Prostate gland (tissue), 2 donors: ENCODE measurements around the gene ZNF217. TPM values are rescaled to one million over a fixed set of nuclear protein-coding genes. Genes with fewer than 3 reads are reported as not detected.
"Not testable (repeated sequence)": the region's sequence is repeated elsewhere in the genome, so short reads cannot be mapped to it uniquely, and the experiment has no call there.

Source experiments
- DNase-seq: peaks from one replicate; pipeline ENCODE4 v3.0.0-alpha.2; 2019; ENCODE audit warnings: low spot score
- H3K27ac ChIP-seq, 2 donors: fragments of 200-600 bp; sonication (generic); 2 replicates each; pipeline ENCODE4 v1.5.1; 2017 to 2019
- H3K27me3 ChIP-seq: fragments of 200-600 bp; sonication (generic); replicated peaks from 2 replicates; pipeline ENCODE4 v1.5.1; 2019; ENCODE audit not compliant: insufficient read depth
- H3K36me3 ChIP-seq, 2 donors: fragments of 200-600 bp; sonication (generic); 1 replicate in 1 of 2; 2 replicates in 1 of 2; pipeline versions ENCODE4 v1.5.1 to v1.8.1; 2017 to 2019
- H3K4me1 ChIP-seq: fragments of 200-600 bp; sonication (generic); replicated peaks from 2 replicates; pipeline ENCODE4 v1.5.1; 2019
- H3K4me3 ChIP-seq, 2 donors: fragments of 200-600 bp; sonication (generic); 2 replicates each; pipeline ENCODE4 v1.5.1; 2017 to 2019
- H3K9me3 ChIP-seq: fragments of 200-600 bp; sonication (generic); 2 replicates; pipeline ENCODE4 v1.5.1; 2017
- POLR2A ChIP-seq: fragments of 450-650 bp; IDR thresholded peaks from one replicate; pipeline ENCODE4 v1.6.1; 2016; ENCODE audit warnings: antibody characterized with exemption, mild to moderate bottlenecking
- POLR2AphosphoS5 ChIP-seq: sonication (generic); formaldehyde crosslinking; IDR thresholded peaks from one replicate; pipeline ENCODE4 v1.6.1; 2017; ENCODE audit warnings: antibody characterized with exemption
- WGBS: methylation state at CpG from one replicate; pipeline ENCODE4 v1.1.5; 2018; 5-methylcytosine and 5-hydroxymethylcytosine counted together
- intact Hi-C: fragments of 100-400 bp; cut with DNase I; formaldehyde crosslinking; loops from one replicate; pipeline ENCODE4 v1.14.2; 2022
- total RNA-seq, 2 donors: library from RNA; depleted of rRNA; stranded (reverse); fragments of >200 nt; gene quantifications; one replicate each; pipeline ENCODE4 v1.1.0, GENCODE V29; 2016
- TF ChIP-seq, protein P1 (sequence below), 4 experiments: fragments of 200-600 bp in 2 of 4; fragments of 450-650 bp in 2 of 4; sonication (generic) in 2 of 4; IDR thresholded peaks; 1 replicate in 3 of 4; 2 replicates in 1 of 4; pipeline ENCODE4 v1.5.1; 2016 to 2019; ENCODE audit warnings: antibody characterized with exemption in 4 of 4, mild to moderate bottlenecking in 2 of 4, moderate library complexity in 2 of 4

Gene ZNF217
- total RNA-seq, 2 donors from 2014 or later: 35.4 to 44.5 TPM

DNA sequence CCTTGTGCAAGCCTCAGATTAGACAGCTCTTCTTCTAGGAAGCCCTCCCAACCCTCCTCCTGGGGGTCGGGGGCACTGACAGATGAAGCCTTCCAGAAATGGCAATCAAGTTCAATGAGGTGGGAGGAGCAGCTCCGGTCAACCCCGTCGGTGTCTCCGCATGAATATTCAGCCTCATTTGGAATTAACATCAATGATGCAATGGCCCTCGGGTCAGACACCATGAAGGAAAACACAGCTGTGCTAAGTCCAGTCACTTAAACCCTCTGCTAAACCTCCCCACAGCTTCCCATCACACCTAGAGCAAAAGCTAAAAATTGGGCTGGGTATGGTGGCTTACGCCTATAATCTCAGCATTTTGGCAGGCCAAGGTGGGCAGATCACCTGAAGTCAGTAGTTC, 36.5 kb downstream of the ZNF217 start:
- intact Hi-C loops: no loop called here
- Histone ChIP-seq H3K27ac (no peak overlapping the region), H3K36me3 (no peaks in the 10 kb centered on the region), H3K27me3 (no peaks in the 10 kb centered on the region), H3K9me3 (no peaks in the 10 kb centered on the region), H3K4me1 (no peaks in the 10 kb centered on the region), H3K4me3 (no peak overlapping the region)
- WGBS: 89% methylated on average over 7 of the region's 7 CpGs
- DNase-seq: no peak
- TF ChIP-seq, protein P1, sequence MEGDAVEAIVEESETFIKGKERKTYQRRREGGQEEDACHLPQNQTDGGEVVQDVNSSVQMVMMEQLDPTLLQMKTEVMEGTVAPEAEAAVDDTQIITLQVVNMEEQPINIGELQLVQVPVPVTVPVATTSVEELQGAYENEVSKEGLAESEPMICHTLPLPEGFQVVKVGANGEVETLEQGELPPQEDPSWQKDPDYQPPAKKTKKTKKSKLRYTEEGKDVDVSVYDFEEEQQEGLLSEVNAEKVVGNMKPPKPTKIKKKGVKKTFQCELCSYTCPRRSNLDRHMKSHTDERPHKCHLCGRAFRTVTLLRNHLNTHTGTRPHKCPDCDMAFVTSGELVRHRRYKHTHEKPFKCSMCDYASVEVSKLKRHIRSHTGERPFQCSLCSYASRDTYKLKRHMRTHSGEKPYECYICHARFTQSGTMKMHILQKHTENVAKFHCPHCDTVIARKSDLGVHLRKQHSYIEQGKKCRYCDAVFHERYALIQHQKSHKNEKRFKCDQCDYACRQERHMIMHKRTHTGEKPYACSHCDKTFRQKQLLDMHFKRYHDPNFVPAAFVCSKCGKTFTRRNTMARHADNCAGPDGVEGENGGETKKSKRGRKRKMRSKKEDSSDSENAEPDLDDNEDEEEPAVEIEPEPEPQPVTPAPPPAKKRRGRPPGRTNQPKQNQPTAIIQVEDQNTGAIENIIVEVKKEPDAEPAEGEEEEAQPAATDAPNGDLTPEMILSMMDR (IDR thresholded peaks at IDR 0.05): no peak
- TF ChIP-seq POLR2AphosphoS5: no peak

DNA sequence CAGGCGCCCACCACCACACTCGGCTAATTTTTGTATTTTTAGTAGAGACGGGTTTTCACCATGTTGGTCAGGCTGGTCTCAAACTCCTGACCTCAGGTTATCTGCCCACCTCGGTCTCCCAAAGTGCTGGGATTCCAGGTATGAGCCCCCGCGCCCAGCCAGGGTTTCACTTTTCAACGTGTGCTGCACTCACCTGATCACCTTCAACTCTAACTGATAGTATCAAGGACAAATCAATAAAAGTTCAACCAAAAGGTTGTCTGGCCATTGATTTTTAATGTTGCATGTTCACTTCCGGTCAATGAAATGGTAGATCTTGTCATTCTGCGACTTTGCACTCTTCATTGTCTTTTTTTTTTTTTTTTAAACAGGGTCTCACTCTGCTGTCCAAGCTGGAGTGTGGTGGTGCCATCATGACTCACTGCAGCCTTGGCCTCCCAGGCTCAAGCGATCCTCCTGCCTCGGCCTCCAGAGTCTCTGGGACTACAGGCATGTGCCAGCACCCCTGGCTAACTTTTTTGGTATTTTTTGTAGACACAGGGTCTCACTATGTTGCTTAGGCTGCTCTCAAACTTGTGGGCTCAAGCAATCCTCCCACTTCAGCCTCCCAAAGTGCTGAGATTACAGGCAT, 37.3 kb downstream of the ZNF217 start:
- no peak for DNase-seq
- no peaks in the 10 kb centered on the region for H3K9me3 ChIP-seq
- H3K4me3 ChIP-seq: no peak overlapping the region
- H3K4me1 ChIP-seq: no peaks in the 10 kb centered on the region
- TF ChIP-seq, protein P1 (IDR thresholded peaks at IDR 0.05): no peak
- TF ChIP-seq POLR2AphosphoS5 (no peak), POLR2A (no peak)
- no peak overlapping the region for H3K27ac ChIP-seq
- intact Hi-C loops: no loop called here
- WGBS: 92% methylated on average over 11 of the region's 11 CpGs
- no peaks in the 10 kb centered on the region for H3K36me3 ChIP-seq
- no peaks in the 10 kb centered on the region for H3K27me3 ChIP-seq

DNA sequence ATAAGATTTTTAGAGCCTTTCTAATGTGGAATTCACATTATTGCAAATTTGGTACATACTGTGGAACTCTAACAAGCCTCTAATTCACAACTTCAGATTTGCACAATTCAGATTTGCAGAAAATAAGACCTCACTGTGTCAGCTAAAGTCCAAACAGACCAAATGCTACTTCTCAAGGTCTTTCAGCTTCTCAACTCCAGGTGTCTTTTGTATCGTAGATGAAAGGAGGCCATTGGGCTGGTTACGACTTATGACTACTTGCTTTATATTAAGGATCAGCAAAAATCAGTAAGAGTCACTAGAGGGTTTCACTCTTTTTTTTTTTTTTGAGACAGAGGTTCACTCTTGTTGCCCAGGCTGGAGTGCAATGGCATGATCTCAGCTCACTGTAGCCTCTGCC, 37.8 kb downstream of the ZNF217 start:
- DNase-seq: no peak

DNA sequence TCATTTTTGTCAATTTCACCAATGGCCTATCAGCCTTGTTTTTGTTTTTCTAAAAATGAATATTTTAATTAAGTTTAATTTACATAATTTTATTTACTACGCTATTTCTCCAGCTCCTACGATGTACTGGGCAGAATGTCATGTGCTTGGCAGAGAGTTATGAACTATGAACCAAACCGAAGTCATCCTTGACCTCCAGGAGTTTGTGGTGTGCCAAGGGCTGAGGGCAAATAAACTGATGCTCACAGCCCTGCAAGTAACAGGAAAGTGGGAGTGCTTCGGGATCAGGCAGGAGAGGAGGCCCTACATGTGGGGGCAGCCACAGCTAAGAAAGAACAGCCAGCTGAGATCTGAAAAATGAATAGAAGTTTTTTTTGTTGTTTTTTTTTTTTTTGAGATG, 38.6 kb downstream of the ZNF217 start:
- WGBS: 77% methylated on average over 4 of the region's 4 CpGs
- intact Hi-C loops: no loop called here
- no peak for DNase-seq
- Histone ChIP-seq H3K9me3 (no peaks in the 10 kb centered on the region), H3K4me3 (no peak overlapping the region), H3K4me1 (no peaks in the 10 kb centered on the region), H3K36me3 (no peaks in the 10 kb centered on the region), H3K27me3 (no peaks in the 10 kb centered on the region), H3K27ac (no peak overlapping the region)
- TF ChIP-seq POLR2A: no peak
- no peak for TF ChIP-seq POLR2AphosphoS5
- TF ChIP-seq, protein P1 (IDR thresholded peaks at IDR 0.05): no peak

More for the DNA sequence above, 37.8 kb downstream of the ZNF217 start:
- H3K27ac ChIP-seq: no peak overlapping the region
- WGBS: 75% methylated on average over 2 of the region's 2 CpGs
- H3K36me3 ChIP-seq: no peaks in the 10 kb centered on the region
- TF ChIP-seq POLR2AphosphoS5 (no peak), POLR2A (no peak)
- TF ChIP-seq, protein P1 (IDR thresholded peaks at IDR 0.05): no peak
- H3K4me3 ChIP-seq: no peak overlapping the region
- H3K4me1 ChIP-seq: no peaks in the 10 kb centered on the region
- intact Hi-C loops: no loop called here
- H3K9me3 ChIP-seq: no peaks in the 10 kb centered on the region
- H3K27me3 ChIP-seq: no peaks in the 10 kb centered on the region

DNA sequence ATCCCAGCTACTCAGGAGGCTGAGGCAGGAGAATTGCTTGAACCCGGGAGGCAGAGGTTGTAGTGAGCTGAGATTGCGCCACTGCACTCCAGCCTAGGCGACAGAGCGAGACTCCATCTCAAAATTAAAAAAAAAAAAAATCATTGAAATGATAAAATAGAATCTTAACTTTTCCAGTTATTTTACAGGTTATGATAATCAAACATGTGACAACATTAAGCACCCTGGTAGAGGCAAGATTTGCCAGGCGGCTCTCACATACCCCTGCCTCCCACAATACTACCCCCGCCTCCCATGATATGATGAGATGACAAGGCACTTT, 41.1 kb downstream of the ZNF217 start:
- H3K4me1 ChIP-seq, H3K9me3 ChIP-seq, H3K4me3 ChIP-seq, H3K27ac ChIP-seq, H3K36me3 ChIP-seq, H3K27me3 ChIP-seq, intact Hi-C loops, DNase-seq: not testable (repeated sequence)
- 93% methylated on average over 6 of the region's 6 CpGs for WGBS

DNA sequence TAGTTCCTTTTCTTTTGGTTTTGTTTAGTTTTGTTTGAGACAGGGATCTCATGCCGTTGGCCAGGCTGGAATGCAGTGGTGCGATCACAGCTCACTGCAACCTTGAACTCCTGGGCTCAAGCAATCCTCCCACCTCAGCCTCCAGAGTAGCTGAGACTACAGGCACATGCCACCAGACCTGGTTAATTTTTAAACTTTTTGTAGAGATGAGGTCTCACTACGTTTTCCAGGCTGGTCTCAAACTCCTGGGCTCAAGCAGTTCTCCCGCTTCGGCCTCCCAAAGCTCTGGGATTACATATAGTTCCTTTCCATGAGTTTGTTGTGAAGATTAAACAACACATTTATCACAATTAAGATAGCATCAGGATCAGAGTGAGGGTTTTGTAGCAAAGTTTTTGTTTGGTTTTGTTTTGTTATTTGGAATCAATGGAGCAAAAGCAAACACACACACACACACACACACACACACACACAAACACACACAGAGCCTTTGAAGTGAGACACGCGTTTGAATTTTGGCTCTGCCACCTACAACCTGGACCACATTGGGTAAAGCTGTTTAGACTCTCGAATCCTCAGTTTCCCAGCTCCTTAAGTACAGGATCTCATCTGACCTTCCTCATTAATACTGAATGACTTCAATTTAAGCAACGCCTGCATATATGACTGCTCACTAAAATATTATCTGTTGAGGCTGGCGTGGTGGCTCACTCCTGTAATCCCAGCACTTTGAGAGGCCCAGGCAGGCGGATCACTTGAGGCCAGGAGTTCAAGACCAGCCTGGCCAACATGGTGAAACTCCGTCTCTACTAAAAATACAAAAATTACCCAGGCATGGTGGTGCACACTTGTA, 41.7 kb downstream of the ZNF217 start:
- DNase-seq, H3K9me3 ChIP-seq, intact Hi-C loops, H3K27me3 ChIP-seq, H3K4me1 ChIP-seq, H3K4me3 ChIP-seq, H3K36me3 ChIP-seq, H3K27ac ChIP-seq: not testable (repeated sequence)
- WGBS: 78% methylated on average over 12 of the region's 12 CpGs
